ENCODE results near the gene ARFIP1. TPM values are rescaled to one million over a fixed set of nuclear protein-coding genes. Genes with fewer than 3 reads are reported as not detected.

Gene ARFIP1
- total and polyA plus RNA-seq, 2 of the 8 experiments (the other 6 are each of a cell fraction or from before 2014, with no cell fraction given): 13.5 to 38.0 TPM

DNA sequence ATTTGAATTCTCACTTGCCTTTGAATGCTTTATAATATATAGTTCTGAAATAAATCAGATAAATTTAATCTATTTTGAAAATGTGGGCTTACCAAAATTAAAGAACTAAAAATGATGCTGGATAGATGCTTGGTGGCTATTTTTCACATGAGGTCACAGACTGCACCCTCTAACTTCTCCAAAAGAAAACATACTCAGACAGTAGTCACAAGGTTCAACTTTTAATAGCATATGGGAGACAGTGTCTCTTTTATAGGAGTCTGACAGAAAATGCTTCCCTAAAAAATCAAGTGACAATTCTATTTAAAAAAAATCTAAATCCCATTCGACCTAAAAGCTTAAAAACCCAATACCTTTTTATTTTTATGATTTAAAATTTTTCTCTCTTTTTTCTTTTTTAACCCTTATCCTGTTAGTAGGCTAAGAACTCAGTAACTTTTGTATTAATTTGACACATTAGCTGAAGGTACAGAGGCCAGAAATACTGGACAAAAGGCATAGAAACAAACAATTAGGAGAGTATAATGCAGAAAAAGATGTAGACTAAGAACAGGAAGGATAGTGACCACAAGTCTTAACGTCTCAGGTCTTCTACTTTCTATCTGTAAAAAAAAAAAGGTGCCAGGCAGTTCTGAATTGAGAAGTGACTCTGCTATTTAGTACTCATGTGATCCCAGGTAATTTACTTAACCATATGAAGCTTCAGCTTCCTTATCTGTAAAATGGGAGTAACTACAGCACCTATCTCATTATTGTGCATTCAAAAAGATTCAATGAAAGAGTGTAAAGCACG, 7.8 kb upstream of the ARFIP1 start:
- H3K36me3 ChIP-seq (ENCODE audit: control insufficient read depth in 2 of 4, insufficient read depth in 4 of 4, low read length in 3 of 4): no peaks in the 10 kb centered on the region
- no peaks in the 10 kb centered on the region for H3K23me2 ChIP-seq (ENCODE audit: low read depth, low read length)
- no peak overlapping the region for H2BK20ac ChIP-seq (ENCODE audit: low read length)
- no peak overlapping the region for H2AK5ac ChIP-seq (ENCODE audit: low read depth, low read length)
- ChIA-PET POLR2A (ENCODE audit: partially characterized antibody) (no interaction called here), CTCF (ENCODE audit: partially characterized antibody) (interaction anchor here (0.6 kb wide), 1 partner anchor 356 kb away, joined by 3 read pairs; no protein-coding TSS in a partner anchor)
- H3K9me3 ChIP-seq (ENCODE audit: insufficient read depth in 2 of 2, low read depth in 1 of 2, low read length in 1 of 2): no peaks in the 10 kb centered on the region
- no peak overlapping the region for H4K5ac ChIP-seq (ENCODE audit: insufficient read length, low read depth, low read length)
- H4K8ac ChIP-seq (ENCODE audit: extremely low read depth, insufficient read depth, low read length): no peak overlapping the region
- no peaks in the 10 kb centered on the region for H4K20me1 ChIP-seq (replicated peaks in 1 of 2; ENCODE audit: control insufficient read depth in 1 of 2, insufficient read depth in 2 of 2, low read length in 2 of 2)
- 60 to 100% methylated on average over 1 to 3 of the region's 3 CpGs for WGBS, 2 experiments (ENCODE audit: extremely low coverage in 1 of 2, insufficient coverage in 1 of 2, insufficient read length in 1 of 2, insufficient replicate concordance in 2 of 2, low coverage in 1 of 2, low lambda C conversion rate in 2 of 2, missing lambda C conversion rate in 1 of 2)
- no peak overlapping the region for H2BK120ac ChIP-seq (replicated peaks; ENCODE audit: low read depth, low read length)
- no peak overlapping the region for H3K18ac ChIP-seq (ENCODE audit: extremely low read depth, low read length)
- no peak overlapping the region for H3K14ac ChIP-seq (ENCODE audit: insufficient read length)
- H3K79me2 ChIP-seq (ENCODE audit: control insufficient read depth in 1 of 2, insufficient read depth in 2 of 2, low read length in 2 of 2): no peaks in the 10 kb centered on the region
- H2BK15ac ChIP-seq (ENCODE audit: low read length): no peak overlapping the region
- no peak overlapping the region for H4K91ac ChIP-seq (replicated peaks; ENCODE audit: insufficient read length, low read length)
- H3K27me3 ChIP-seq (replicated peaks in 1 of 4; ENCODE audit: control insufficient read depth in 3 of 4, extremely low read depth in 1 of 4, insufficient read depth in 3 of 4, low read length in 3 of 4): no peaks in the 10 kb centered on the region
- H3K4me1 ChIP-seq (replicated peaks in 1 of 4; ENCODE audit: control insufficient read depth in 3 of 4, insufficient read depth in 4 of 4, low read length in 3 of 4): no peaks in the 10 kb centered on the region
- H3K4me3 ChIP-seq (ENCODE audit: extremely low read depth in 1 of 4, insufficient read depth in 2 of 4, low read depth in 3 of 4, low read length in 4 of 4): no peak overlapping the region
- no peak for FAIRE-seq
- H3K56ac ChIP-seq (replicated peaks; ENCODE audit: insufficient read length, low read depth, low read length): no peak overlapping the region
- no peak overlapping the region for H3K23ac ChIP-seq (ENCODE audit: insufficient read length)
- DNase-seq (ENCODE audit: low read depth in 1 of 2, low spot score in 2 of 2): no peak
- no peak overlapping the region for H2AFZ ChIP-seq (ENCODE audit: low read length)
- no peak overlapping the region for H3K4ac ChIP-seq (replicated peaks; ENCODE audit: insufficient read length, low read depth, low read length)
- TF ChIP-seq, protein P1, sequence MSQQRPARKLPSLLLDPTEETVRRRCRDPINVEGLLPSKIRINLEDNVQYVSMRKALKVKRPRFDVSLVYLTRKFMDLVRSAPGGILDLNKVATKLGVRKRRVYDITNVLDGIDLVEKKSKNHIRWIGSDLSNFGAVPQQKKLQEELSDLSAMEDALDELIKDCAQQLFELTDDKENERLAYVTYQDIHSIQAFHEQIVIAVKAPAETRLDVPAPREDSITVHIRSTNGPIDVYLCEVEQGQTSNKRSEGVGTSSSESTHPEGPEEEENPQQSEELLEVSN (IDR thresholded peaks at IDR 0.05): no peak
- no peak for TF ChIP-seq POLR2A (IDR thresholded peaks at IDR 0.05; ENCODE audit: control extremely low read depth in 1 of 2, low read depth in 2 of 2, low read length in 2 of 2)
- TF ChIP-seq GTF2F1 (IDR thresholded peaks at IDR 0.05; ENCODE audit: borderline replicate concordance, low read depth, low read length): no peak
- TF ChIP-seq MAFK (IDR thresholded peaks at IDR 0.05; ENCODE audit: low read depth, low read length): no peak
- TF ChIP-seq SUZ12 (IDR thresholded peaks at IDR 0.05; ENCODE audit: low read length): no peak
- TF ChIP-seq CHD1 (IDR thresholded peaks at IDR 0.05; ENCODE audit: low read depth, low read length): no peak
- no peak for TF ChIP-seq RBBP5 (IDR thresholded peaks at IDR 0.05; ENCODE audit: borderline replicate concordance, low read depth, low read length)
- no peak for TF ChIP-seq TAF1 (IDR thresholded peaks at IDR 0.05; ENCODE audit: low read depth, low read length)
- no peak for TF ChIP-seq TAF7 (optimal IDR thresholded peaks at IDR 0.05; ENCODE audit: borderline replicate concordance, low read depth, low read length)
- TF ChIP-seq NRF1 (IDR thresholded peaks at IDR 0.05; ENCODE audit: low read depth, low read length): no peak
- TF ChIP-seq, protein P2, sequence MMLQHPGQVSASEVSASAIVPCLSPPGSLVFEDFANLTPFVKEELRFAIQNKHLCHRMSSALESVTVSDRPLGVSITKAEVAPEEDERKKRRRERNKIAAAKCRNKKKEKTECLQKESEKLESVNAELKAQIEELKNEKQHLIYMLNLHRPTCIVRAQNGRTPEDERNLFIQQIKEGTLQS (IDR thresholded peaks at IDR 0.05; ENCODE audit: insufficient read depth, low read depth, low read length): no peak
- TF ChIP-seq SP4 (IDR thresholded peaks at IDR 0.05; ENCODE audit: low read length): no peak
- no peak for TF ChIP-seq BCL11A (IDR thresholded peaks at IDR 0.05; ENCODE audit: low read depth in 2 of 2, low read length in 2 of 2)
- no peak overlapping the region for H2BK12ac ChIP-seq (ENCODE audit: low read depth, low read length)
- H3K9ac ChIP-seq (replicated peaks in 1 of 4; ENCODE audit: extremely low read depth in 1 of 4, low read depth in 3 of 4, low read length in 3 of 4): no peak overlapping the region
- H3K79me1 ChIP-seq (ENCODE audit: low read depth, low read length): no peaks in the 10 kb centered on the region
- no peak overlapping the region for H3K27ac ChIP-seq (ENCODE audit: low read depth, low read length)
- no peak overlapping the region for H3K4me2 ChIP-seq (ENCODE audit: insufficient read depth in 1 of 2, low read depth in 2 of 2, low read length in 2 of 2)
- H2BK5ac ChIP-seq (ENCODE audit: low read depth, low read length): no peak overlapping the region
